DND-41 (cell line): ENCODE data around the gene DGKI.

Source experiments
- CTCF ChIP-seq: IDR thresholded peaks from 2 replicates; pipeline ENCODE4 v1.5.1; 2012; ENCODE audit warnings: borderline replicate concordance, low read length, moderate library complexity, mild to moderate bottlenecking; ENCODE audit not compliant: poor library complexity, severe bottlenecking; ENCODE audit errors: extremely low read depth
- EZH2 ChIP-seq: IDR thresholded peaks from 3 replicates; pipeline ENCODE4 v1.6.1; 2012; ENCODE audit warnings: borderline replicate concordance, low read depth, mild to moderate bottlenecking, moderate library complexity, low read length, inconsistent platforms; ENCODE audit not compliant: severe bottlenecking

GRCh38 chr7:137801003-137801402 is 45.8 kb downstream of the DGKI start:
- TF ChIP-seq CTCF: no peak
- TF ChIP-seq EZH2: no peak
